Right atrium auricular region (tissue), 2 donors: Measurements from ENCODE around the gene CYP4F3. TPM values are rescaled to one million over a fixed set of nuclear protein-coding genes. Genes with fewer than 3 reads are reported as not detected.

Experiments
- DNase-seq: peaks from one replicate; pipeline ENCODE4 v3.0.0-alpha.2; 2019; ENCODE audit warnings: low spot score
- H3K27ac ChIP-seq, 2 donors: fragments of 200-600 bp; sonication (generic); 1 replicate in 1 of 2; 2 replicates in 1 of 2; pipeline ENCODE4 v1.5.1; 2016 to 2019
- H3K27me3 ChIP-seq, 2 donors: fragments of 200-600 bp; sonication (generic); one replicate each; pipeline versions ENCODE4 v1.5.1 to v1.6.0; 2017 to 2019
- H3K36me3 ChIP-seq: fragments of 200-600 bp; sonication (generic); one replicate; pipeline ENCODE4 v1.5.1; 2016
- H3K4me1 ChIP-seq, 2 donors: fragments of 200-600 bp; sonication (generic); one replicate each; pipeline versions ENCODE4 v1.5.1 to v1.6.0; 2017 to 2019
- H3K4me3 ChIP-seq, 2 donors: fragments of 200-600 bp; sonication (generic); 1 replicate in 1 of 2; 2 replicates in 1 of 2; pipeline ENCODE4 v1.5.1; 2017 to 2019; ENCODE audit warnings: mild to moderate bottlenecking in 1 of 2, moderate library complexity in 1 of 2
- H3K9me3 ChIP-seq, 2 donors: fragments of 200-600 bp; sonication (generic); one replicate each; pipeline ENCODE4 v1.5.1; 2019
- CTCF ChIP-seq, 2 donors: fragments of 200-600 bp; sonication (generic); IDR thresholded peaks; one replicate each; pipeline ENCODE4 v1.5.1; 2019; ENCODE audit warnings: antibody characterized with exemption in 2 of 2
- total RNA-seq, 2 donors: library from RNA; depleted of rRNA; stranded (reverse); fragments of >200 nt; gene quantifications; one replicate each; pipeline ENCODE4 v1.1.0, GENCODE V29; 2016

CYP4F3 gene
- total RNA-seq, 2 donors from 2014 or later: 0.15 TPM; not detected in 1

GRCh38 chr19:15612342-15612741, 28.4 kb upstream of the CYP4F3 start:
- TF ChIP-seq CTCF (IDR thresholded peaks at IDR 0.05): no peak
- no peak for DNase-seq
- no peaks in the 10 kb centered on the region for H3K36me3 ChIP-seq
- no peak overlapping the region for H3K4me3 ChIP-seq
- no peak overlapping the region for H3K27ac ChIP-seq
- no peaks in the 10 kb centered on the region for H3K4me1 ChIP-seq
- no peaks in the 10 kb centered on the region for H3K27me3 ChIP-seq
- H3K9me3 ChIP-seq: no peaks in the 10 kb centered on the region

- Histone ChIP-seq H3K4me3 (no peak overlapping the region), H3K36me3 (no peaks in the 10 kb centered on the region), H3K27me3 (no peaks in the 10 kb centered on the region), H3K9me3 (no peaks in the 10 kb centered on the region), H3K27ac (no peak overlapping the region), H3K4me1 (no peaks in the 10 kb centered on the region)
- DNase-seq: no peak
- no peak for TF ChIP-seq CTCF (IDR thresholded peaks at IDR 0.05)
These were observed 27.4 kb upstream of the CYP4F3 start for GRCh38 chr19:15613338-15613737.

- no peak for TF ChIP-seq CTCF (IDR thresholded peaks at IDR 0.05)
- Histone ChIP-seq H3K9me3 (no peaks in the 10 kb centered on the region), H3K36me3 (no peaks in the 10 kb centered on the region), H3K27ac (no peak within 1 kb of the TSS), H3K4me3 (no peak within 1 kb of the TSS), H3K4me1 (no peaks in the 10 kb centered on the region), H3K27me3 (no peaks in the 10 kb centered on the region)
- no peak for DNase-seq
These were observed 26.0 kb upstream of the CYP4F3 start, which contains the start of gene CYP4F8 for GRCh38 chr19:15614507-15615379. Gene CYP4F8 (plus strand): TSS chr19:15615218. CDS start chr19:15615617, 399 bp downstream.

GRCh38 chr19:15615526-15615925, 25.2 kb upstream of the CYP4F3 start:
- H3K27ac ChIP-seq: no peak overlapping the region
- no peak for DNase-seq
- no peak for TF ChIP-seq CTCF (IDR thresholded peaks at IDR 0.05)
- no peaks in the 10 kb centered on the region for H3K27me3 ChIP-seq
- H3K36me3 ChIP-seq: no peaks in the 10 kb centered on the region
- H3K9me3 ChIP-seq: no peaks in the 10 kb centered on the region
- no peaks in the 10 kb centered on the region for H3K4me1 ChIP-seq
- H3K4me3 ChIP-seq: no peak overlapping the region

- H3K27ac ChIP-seq: no peak overlapping the region
- H3K36me3 ChIP-seq: no peaks in the 10 kb centered on the region
- no peaks in the 10 kb centered on the region for H3K4me1 ChIP-seq
- TF ChIP-seq CTCF (IDR thresholded peaks at IDR 0.05): no peak
- DNase-seq: no peak
- H3K27me3 ChIP-seq: no peaks in the 10 kb centered on the region
- H3K4me3 ChIP-seq: no peak overlapping the region
- H3K9me3 ChIP-seq: no peaks in the 10 kb centered on the region
These were observed 24.5 kb upstream of the CYP4F3 start for GRCh38 chr19:15616183-15616582.
